Stimulated activated naive B cell treated with anti-CD40 and anti-IgM and Interleukin-4, amounts not matched to agents 10 μg/mL and 1 μg/mL and 100 μg/mL, for 72 hours (primary cell): ENCODE results near the gene NTSR2.
"Not testable (repeated sequence)": the region's sequence is repeated elsewhere in the genome, so short reads cannot be mapped to it uniquely, and the experiment has no call there.

Experiments used
- ATAC-seq, 2 donors: fragments of 150-1000 bp; cut with Tn5 transposase; replicated peaks; 2 replicates each; pipeline ENCODE4 v1.10.0; 2021; ENCODE audit warnings: moderate library complexity in 1 of 2
- DNase-seq: peaks from one replicate; pipeline ENCODE4 v3.0.0; 2021
- H3K27ac Mint-ChIP-seq: one replicate; pipeline ENCODE4 v1.8.0; 2022; ENCODE audit warnings: mild to moderate bottlenecking, mixed read lengths
- H3K27me3 Mint-ChIP-seq, 2 donors: one replicate each; pipeline ENCODE4 v1.8.0; 2022; ENCODE audit warnings: mixed read lengths in 2 of 2
- H3K36me3 Mint-ChIP-seq, 2 donors: one replicate each; pipeline ENCODE4 v1.8.0; 2022; ENCODE audit warnings: mixed read lengths in 2 of 2, mild to moderate bottlenecking in 1 of 2
- H3K4me1 Mint-ChIP-seq, 2 donors: one replicate each; pipeline ENCODE4 v1.8.0; 2022; ENCODE audit warnings: mixed read lengths in 2 of 2, mild to moderate bottlenecking in 1 of 2
- H3K4me3 Mint-ChIP-seq, 2 donors: one replicate each; pipeline ENCODE4 v1.8.0; 2022; ENCODE audit warnings: mild to moderate bottlenecking in 2 of 2, mixed read lengths in 2 of 2, moderate library complexity in 1 of 2
- H3K9me3 Mint-ChIP-seq, 2 donors: one replicate each; pipeline ENCODE4 v1.8.0; 2022; ENCODE audit warnings: mixed read lengths in 2 of 2, mild to moderate bottlenecking in 1 of 2

NTSR2 gene

GRCh38 chr2:11661891-11662435 lies 8.0 kb downstream of the NTSR2 start:
- Mint-ChIP-seq H3K4me3 (no peak overlapping the region), H3K4me1 (no peaks in the 10 kb centered on the region), H3K27me3 (peaks cover 21 to 45% of the 10 kb centered on the region in 2 donors), H3K36me3 (peaks cover 5 to 9% of the 10 kb centered on the region in 2 donors), H3K9me3 (peaks cover 7 to 11% of the 10 kb centered on the region in 2 donors), H3K27ac (no peak overlapping the region)
- no peak for DNase-seq
- ATAC-seq, result no peak

- H3K27me3 Mint-ChIP-seq, result peaks cover 22 to 43% of the 10 kb centered on the region in 2 donors
- H3K9me3 Mint-ChIP-seq, result peaks cover 7 to 11% of the 10 kb centered on the region in 2 donors
- ATAC-seq, H3K27ac Mint-ChIP-seq, H3K36me3 Mint-ChIP-seq, H3K4me1 Mint-ChIP-seq, DNase-seq, H3K4me3 Mint-ChIP-seq: not testable (repeated sequence)
Measured at GRCh38 chr2:11660396-11660795, 9.6 kb downstream of the NTSR2 start.

GRCh38 chr2:11659851-11660250 lies 10.1 kb downstream of the NTSR2 start:
- Mint-ChIP-seq H3K27me3 (peaks cover 25 to 46% of the 10 kb centered on the region in 2 donors), H3K4me1 (no peaks in the 10 kb centered on the region), H3K36me3 (peaks cover 5 to 9% of the 10 kb centered on the region in 2 donors), H3K27ac (no peak overlapping the region), H3K4me3 (no peak overlapping the region), H3K9me3 (peaks cover 7 to 11% of the 10 kb centered on the region in 2 donors)
- ATAC-seq, result no peak
- DNase-seq, result no peak

GRCh38 chr2:11659115-11659475 lies 10.9 kb downstream of the NTSR2 start:
- no peak for ATAC-seq

GRCh38 chr2:11658208-11659114 lies 11.5 kb downstream of the NTSR2 start:
- H3K4me3 Mint-ChIP-seq, result no peak overlapping the region
- H3K27ac Mint-ChIP-seq, result no peak overlapping the region
- peaks cover 5 to 9% of the 10 kb centered on the region in 2 donors for H3K9me3 Mint-ChIP-seq
- ATAC-seq (no peak), DNase-seq (no peak)
- H3K27me3 Mint-ChIP-seq, result peaks cover 29 to 38% of the 10 kb centered on the region in 2 donors
- H3K4me1 Mint-ChIP-seq, result no peaks in the 10 kb centered on the region
- peaks cover 5 to 9% of the 10 kb centered on the region in 2 donors for H3K36me3 Mint-ChIP-seq

More at GRCh38 chr2:11659115-11659475, 10.9 kb downstream of the NTSR2 start:
- no peak overlapping the region for H3K27ac Mint-ChIP-seq
- H3K4me1 Mint-ChIP-seq, result no peaks in the 10 kb centered on the region
- H3K27me3 Mint-ChIP-seq, result peaks cover 25 to 45% of the 10 kb centered on the region in 2 donors
- DNase-seq, result no peak
- peaks cover 7 to 11% of the 10 kb centered on the region in 2 donors for H3K9me3 Mint-ChIP-seq
- H3K4me3 Mint-ChIP-seq, result no peak overlapping the region
- H3K36me3 Mint-ChIP-seq, result peaks cover 5 to 9% of the 10 kb centered on the region in 2 donors

- Mint-ChIP-seq H3K27ac (no peak overlapping the region), H3K27me3 (peaks cover 29 to 32% of the 10 kb centered on the region in 2 donors)
Measured at GRCh38 chr2:11657646-11658045, 12.3 kb downstream of the NTSR2 start.

GRCh38 chr2:11657195-11657594 lies 12.8 kb downstream of the NTSR2 start:
- no peaks in the 10 kb centered on the region for H3K4me1 Mint-ChIP-seq

More at GRCh38 chr2:11657646-11658045, 12.3 kb downstream of the NTSR2 start:
- Mint-ChIP-seq H3K9me3 (peaks cover 2 to 5% of the 10 kb centered on the region in 2 donors), H3K36me3 (peaks cover 5 to 6% of the 10 kb centered on the region in 2 donors), H3K4me1 (no peaks in the 10 kb centered on the region), H3K4me3 (no peak overlapping the region)
- no peak for DNase-seq
- no peak for ATAC-seq

GRCh38 chr2:11656671-11657101 lies 13.3 kb downstream of the NTSR2 start:
- Mint-ChIP-seq H3K4me3 (no peak overlapping the region), H3K27me3 (peaks cover 25 to 26% of the 10 kb centered on the region in 2 donors), H3K27ac (no peak overlapping the region), H3K36me3 (no peaks in the 10 kb centered on the region), H3K4me1 (no peaks in the 10 kb centered on the region), H3K9me3 (no peaks in the 10 kb centered on the region)
- ATAC-seq (no peak), DNase-seq (no peak)

More at GRCh38 chr2:11657195-11657594, 12.8 kb downstream of the NTSR2 start:
- DNase-seq (no peak), ATAC-seq (no peak)
- Mint-ChIP-seq H3K9me3 (peaks cover 2 to 4% of the 10 kb centered on the region in 2 donors), H3K27ac (no peak overlapping the region), H3K4me3 (no peak overlapping the region), H3K27me3 (peaks cover 29 to 30% of the 10 kb centered on the region in 2 donors), H3K36me3 (peaks cover 3 to 4% of the 10 kb centered on the region in 2 donors)

GRCh38 chr2:11656252-11656651 lies 13.7 kb downstream of the NTSR2 start:
- no peaks in the 10 kb centered on the region for H3K9me3 Mint-ChIP-seq

GRCh38 chr2:11655495-11655894 lies 14.5 kb downstream of the NTSR2 start:
- H3K4me3 Mint-ChIP-seq, result no peak overlapping the region
- no peak overlapping the region for H3K27ac Mint-ChIP-seq
- H3K36me3 Mint-ChIP-seq, result no peaks in the 10 kb centered on the region
- ATAC-seq (no peak), DNase-seq (no peak)
- H3K27me3 Mint-ChIP-seq, result peaks cover 20 to 25% of the 10 kb centered on the region in 2 donors
- no peaks in the 10 kb centered on the region for H3K4me1 Mint-ChIP-seq
- no peaks in the 10 kb centered on the region for H3K9me3 Mint-ChIP-seq

More at GRCh38 chr2:11656252-11656651, 13.7 kb downstream of the NTSR2 start:
- H3K27me3 Mint-ChIP-seq, result peaks cover 24 to 25% of the 10 kb centered on the region in 2 donors
- ATAC-seq (no peak), DNase-seq (no peak)
- no peaks in the 10 kb centered on the region for H3K4me1 Mint-ChIP-seq
- no peak overlapping the region for H3K27ac Mint-ChIP-seq
- no peak overlapping the region for H3K4me3 Mint-ChIP-seq
- H3K36me3 Mint-ChIP-seq, result no peaks in the 10 kb centered on the region

GRCh38 chr2:11652553-11652952 lies 17.4 kb downstream of the NTSR2 start:
- DNase-seq, result no peak
- no peaks in the 10 kb centered on the region for H3K9me3 Mint-ChIP-seq
- H3K27me3 Mint-ChIP-seq, result peaks cover 26 to 34% of the 10 kb centered on the region in 2 donors

GRCh38 chr2:11651856-11652548 lies 18.0 kb downstream of the NTSR2 start:
- no peaks in the 10 kb centered on the region for H3K36me3 Mint-ChIP-seq
- no peaks in the 10 kb centered on the region for H3K4me1 Mint-ChIP-seq
- H3K27me3 Mint-ChIP-seq, result peaks cover 26 to 29% of the 10 kb centered on the region in 2 donors
- ATAC-seq (peak in 1 of 2 donors; percentile 60), DNase-seq (no peak)
- no peak overlapping the region for H3K4me3 Mint-ChIP-seq
- H3K9me3 Mint-ChIP-seq, result no peaks in the 10 kb centered on the region
- no peak overlapping the region for H3K27ac Mint-ChIP-seq

More at GRCh38 chr2:11652553-11652952, 17.4 kb downstream of the NTSR2 start:
- H3K4me3 Mint-ChIP-seq, result no peak overlapping the region
- no peak for ATAC-seq
- H3K4me1 Mint-ChIP-seq, result no peaks in the 10 kb centered on the region
- no peak overlapping the region for H3K27ac Mint-ChIP-seq
- no peaks in the 10 kb centered on the region for H3K36me3 Mint-ChIP-seq

GRCh38 chr2:11649093-11649492 lies 20.9 kb downstream of the NTSR2 start:
- H3K4me1 Mint-ChIP-seq, result no peaks in the 10 kb centered on the region
- H3K27me3 Mint-ChIP-seq, result peaks cover 22% of the 10 kb centered on the region in 2 donors
- H3K36me3 Mint-ChIP-seq, result no peaks in the 10 kb centered on the region
- H3K27ac Mint-ChIP-seq, result no peak overlapping the region
- H3K4me3 Mint-ChIP-seq, result no peak overlapping the region
- DNase-seq, result no peak
- no peak for ATAC-seq
- no peaks in the 10 kb centered on the region for H3K9me3 Mint-ChIP-seq
